Measurements from ENCODE around the gene DCAF4.

The DCAF4 gene

DNA sequence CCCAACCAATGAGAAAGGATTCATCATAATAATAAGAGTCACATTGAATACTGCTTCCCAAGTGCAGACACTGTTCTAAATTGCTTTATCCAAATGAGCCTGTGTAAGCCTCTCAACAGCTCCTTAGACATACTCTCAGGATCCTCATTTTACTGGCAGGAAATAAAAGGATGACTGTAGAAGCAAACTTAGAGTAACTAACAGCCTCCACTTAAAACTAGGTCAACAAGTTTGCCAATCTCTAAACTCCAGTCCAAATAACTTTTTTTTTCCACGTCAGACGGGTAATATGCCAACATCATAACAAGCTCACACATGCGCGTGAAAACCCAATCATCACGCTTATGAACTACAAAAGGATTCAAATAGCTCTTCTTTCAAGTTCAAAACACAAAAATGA is 17.1 kb upstream of the DCAF4 start:
- Histone ChIP-seq H2AFZ (ENCODE audit: low read length, unreplicated experiment) (no peak overlapping the region), H3K4me3 (ENCODE audit: low read depth, low read length) (no peak overlapping the region), H3K36me3 (ENCODE audit: insufficient read depth, low read length) (no peaks in the 10 kb centered on the region), H3K79me2 (ENCODE audit: control insufficient read depth, insufficient read depth, low read length, unreplicated experiment) (no peaks in the 10 kb centered on the region), H3K27me3 (ENCODE audit: insufficient read depth, low read length) (no peaks in the 10 kb centered on the region), H3K4me1 (ENCODE audit: control insufficient read depth, insufficient read depth, low read length, unreplicated experiment) (peaks cover 29% of the 10 kb centered on the region), H3K27ac (ENCODE audit: low read depth, low read length) (no peak overlapping the region)

DNA sequence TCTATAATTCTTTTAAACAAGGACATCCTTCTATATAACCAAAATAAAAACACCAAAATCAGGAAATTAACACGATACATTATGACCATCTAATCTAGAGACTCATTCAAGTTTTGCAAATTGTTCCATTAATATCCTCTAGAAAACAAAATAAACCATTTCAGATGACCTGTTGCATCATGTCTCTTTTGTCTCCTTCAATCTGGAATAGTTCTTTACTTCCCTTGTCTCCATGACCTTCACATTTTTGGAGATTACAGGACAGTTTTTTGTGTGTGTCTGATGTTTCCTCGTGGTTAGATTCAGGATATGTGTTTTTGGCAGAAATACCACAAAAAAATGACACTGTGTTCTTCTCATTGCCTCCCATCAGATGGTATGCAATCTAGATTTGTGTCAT is 12.5 kb upstream of the DCAF4 start:
- Histone ChIP-seq H3K27me3 (ENCODE audit: insufficient read depth, low read length) (peaks cover 7% of the 10 kb centered on the region; the same call in 1 of the 2 replicates), H3K4me1 (ENCODE audit: control insufficient read depth, insufficient read depth, low read length, unreplicated experiment) (peaks cover 7% of the 10 kb centered on the region), H3K4me3 (ENCODE audit: low read depth, low read length) (no peak overlapping the region), H3K27ac (ENCODE audit: low read depth, low read length) (no peak overlapping the region), H3K36me3 (ENCODE audit: insufficient read depth, low read length) (no peaks in the 10 kb centered on the region), H3K79me2 (ENCODE audit: control insufficient read depth, insufficient read depth, low read length, unreplicated experiment) (no peaks in the 10 kb centered on the region), H2AFZ (ENCODE audit: low read length, unreplicated experiment) (no peak overlapping the region)

DNA sequence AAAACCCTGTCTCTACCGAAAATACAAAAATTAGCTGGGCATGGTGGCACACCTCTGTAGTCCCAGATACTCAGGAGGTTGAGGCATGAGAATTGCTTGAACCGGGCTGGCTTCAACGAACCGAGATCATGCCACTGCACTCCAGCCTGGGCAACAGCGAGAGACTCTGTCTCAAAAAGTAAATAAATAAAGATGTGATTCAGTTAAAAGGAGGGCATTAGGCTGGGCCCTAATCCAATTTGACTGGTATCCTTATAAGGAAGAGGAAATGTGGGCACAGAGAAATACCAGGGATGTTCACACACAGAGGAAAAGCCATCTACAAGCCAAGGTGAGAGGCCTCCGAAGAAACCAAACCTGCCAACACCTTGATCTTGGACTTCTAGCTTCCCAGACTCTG is 10.1 kb upstream of the DCAF4 start:
- Histone ChIP-seq H2AFZ (ENCODE audit: low read length, unreplicated experiment) (no peak overlapping the region), H3K79me2 (ENCODE audit: control insufficient read depth, insufficient read depth, low read length, unreplicated experiment) (no peaks in the 10 kb centered on the region), H3K27me3 (ENCODE audit: insufficient read depth, low read length) (peaks cover 10% of the 10 kb centered on the region; the same call in 1 of the 2 replicates), H3K36me3 (ENCODE audit: insufficient read depth, low read length) (no peaks in the 10 kb centered on the region), H3K4me1 (ENCODE audit: control insufficient read depth, insufficient read depth, low read length, unreplicated experiment) (peaks cover 7% of the 10 kb centered on the region), H3K27ac (ENCODE audit: low read depth, low read length) (no peak overlapping the region), H3K4me3 (ENCODE audit: low read depth, low read length) (no peak overlapping the region)

DNA sequence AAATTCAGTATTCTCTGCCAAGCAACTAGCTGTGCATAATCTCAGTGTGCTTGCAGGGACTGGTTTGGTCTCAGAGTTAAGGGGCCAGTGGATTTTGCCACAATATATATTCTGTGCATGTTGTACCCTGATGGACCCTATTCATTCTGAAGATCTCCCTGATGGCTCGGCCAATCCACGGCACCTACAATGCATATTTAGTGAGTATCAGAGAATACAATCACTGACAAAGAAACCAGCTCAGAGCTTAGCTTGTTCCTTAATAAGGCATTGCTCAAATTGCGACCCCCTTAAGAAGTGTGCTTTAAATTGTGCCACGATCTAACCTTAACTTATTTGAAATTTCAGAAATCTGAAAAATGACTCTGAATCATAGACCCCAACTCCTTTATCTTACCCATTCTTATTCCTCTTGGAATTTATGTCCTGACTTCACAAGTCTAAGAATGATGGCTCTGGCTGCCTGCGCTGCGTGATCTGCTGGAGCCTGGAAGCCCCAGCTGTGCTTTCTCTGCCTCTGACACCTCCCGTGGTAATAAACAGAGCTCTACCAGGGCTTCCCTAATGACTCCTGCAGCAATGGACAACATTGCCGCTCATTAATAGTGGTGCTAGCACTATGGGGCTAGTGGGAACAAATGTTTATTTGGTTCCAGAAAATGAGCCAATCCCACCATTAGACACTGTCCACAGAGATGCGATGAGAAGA is 9.0 kb upstream of the DCAF4 start:
- Histone ChIP-seq H3K4me3 (ENCODE audit: low read depth, low read length) (no peak overlapping the region), H3K36me3 (ENCODE audit: insufficient read depth, low read length) (no peaks in the 10 kb centered on the region), H3K79me2 (ENCODE audit: control insufficient read depth, insufficient read depth, low read length, unreplicated experiment) (no peaks in the 10 kb centered on the region), H3K27me3 (ENCODE audit: insufficient read depth, low read length) (peaks cover 10% of the 10 kb centered on the region; the same call in 1 of the 2 replicates), H2AFZ (ENCODE audit: low read length, unreplicated experiment) (no peak overlapping the region), H3K4me1 (ENCODE audit: control insufficient read depth, insufficient read depth, low read length, unreplicated experiment) (peaks cover 7% of the 10 kb centered on the region), H3K27ac (ENCODE audit: low read depth, low read length) (no peak overlapping the region)

DNA sequence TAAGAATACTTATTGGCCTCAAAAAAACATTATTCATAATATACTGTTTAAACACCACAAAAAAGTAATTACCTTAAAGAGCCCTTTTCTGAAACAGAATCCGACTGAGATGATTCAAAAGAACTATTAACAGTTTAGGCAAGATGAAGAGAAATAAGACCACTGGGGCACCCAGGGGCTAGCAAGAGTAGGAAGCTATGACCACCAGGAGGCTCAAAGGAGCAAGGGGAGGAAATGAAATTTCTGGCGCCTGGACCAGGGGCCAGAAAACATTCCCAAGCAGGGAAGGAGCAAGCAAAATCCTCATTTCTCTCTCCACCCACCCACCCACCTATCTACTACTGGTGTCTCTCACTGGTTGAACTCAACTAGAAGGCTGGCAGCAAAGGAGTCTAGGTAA is 6.3 kb upstream of the DCAF4 start:
- Histone ChIP-seq H3K79me2 (ENCODE audit: control insufficient read depth, insufficient read depth, low read length, unreplicated experiment) (no peaks in the 10 kb centered on the region), H3K4me3 (ENCODE audit: low read depth, low read length) (no peak overlapping the region), H3K4me1 (ENCODE audit: control insufficient read depth, insufficient read depth, low read length, unreplicated experiment) (peaks cover 7% of the 10 kb centered on the region), H3K27me3 (ENCODE audit: insufficient read depth, low read length) (peaks cover 10% of the 10 kb centered on the region; the same call in 1 of the 2 replicates), H2AFZ (ENCODE audit: low read length, unreplicated experiment) (no peak overlapping the region), H3K27ac (ENCODE audit: low read depth, low read length) (no peak overlapping the region), H3K36me3 (ENCODE audit: insufficient read depth, low read length) (no peaks in the 10 kb centered on the region)

DNA sequence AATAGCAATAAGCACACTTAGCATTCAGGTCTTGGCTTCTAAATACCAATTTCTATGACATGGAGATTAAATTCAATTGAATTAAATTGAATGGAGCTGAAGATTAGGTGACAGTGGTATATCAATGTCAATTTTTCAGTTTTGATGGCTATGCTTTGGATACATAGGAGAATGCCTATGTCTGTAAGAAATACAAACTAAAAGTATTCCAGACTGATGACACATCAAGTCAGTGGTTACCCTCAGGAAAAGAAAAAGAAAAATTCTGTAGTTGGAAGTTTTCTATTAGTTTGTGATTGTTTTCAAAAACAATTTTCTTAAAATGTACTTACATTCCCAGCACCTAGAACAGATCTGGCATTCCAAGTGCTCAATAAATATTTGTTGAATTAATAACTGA is 4.9 kb upstream of the DCAF4 start:
- H3K27ac ChIP-seq (ENCODE audit: low read depth, low read length) = no peak overlapping the region
- peaks cover 6% of the 10 kb centered on the region for H3K4me1 ChIP-seq (ENCODE audit: control insufficient read depth, insufficient read depth, low read length, unreplicated experiment)
- no peak overlapping the region for H2AFZ ChIP-seq (ENCODE audit: low read length, unreplicated experiment)
- no peak overlapping the region for H3K4me3 ChIP-seq (ENCODE audit: low read depth, low read length)
- peaks cover 10% of the 10 kb centered on the region; the same call in 1 of the 2 replicates for H3K27me3 ChIP-seq (ENCODE audit: insufficient read depth, low read length)
- H3K36me3 ChIP-seq (ENCODE audit: insufficient read depth, low read length) = no peaks in the 10 kb centered on the region
- H3K79me2 ChIP-seq (ENCODE audit: control insufficient read depth, insufficient read depth, low read length, unreplicated experiment) = no peaks in the 10 kb centered on the region

DNA sequence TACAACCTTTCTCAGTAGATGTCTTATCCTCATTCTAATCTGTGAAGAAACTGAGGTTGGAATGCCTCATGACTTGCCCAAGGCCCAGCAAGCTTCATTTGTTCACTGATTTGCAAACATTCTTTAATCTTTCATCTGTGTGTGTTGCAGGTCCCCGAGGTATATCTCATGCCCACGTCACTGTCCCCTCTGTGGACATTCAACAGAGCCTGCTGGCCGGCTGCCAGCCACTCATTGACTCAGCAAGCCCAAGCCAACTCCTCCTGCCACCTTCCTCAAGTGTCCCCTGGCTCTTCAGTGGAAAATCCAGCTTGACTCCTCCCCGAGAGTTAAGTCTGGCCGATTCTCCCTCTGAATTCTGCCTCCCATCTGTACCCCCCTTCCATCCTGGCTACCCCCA is 1.9 kb upstream of the DCAF4 start:
- H2AFZ ChIP-seq (ENCODE audit: low read length, unreplicated experiment) = no peak overlapping the region

DNA sequence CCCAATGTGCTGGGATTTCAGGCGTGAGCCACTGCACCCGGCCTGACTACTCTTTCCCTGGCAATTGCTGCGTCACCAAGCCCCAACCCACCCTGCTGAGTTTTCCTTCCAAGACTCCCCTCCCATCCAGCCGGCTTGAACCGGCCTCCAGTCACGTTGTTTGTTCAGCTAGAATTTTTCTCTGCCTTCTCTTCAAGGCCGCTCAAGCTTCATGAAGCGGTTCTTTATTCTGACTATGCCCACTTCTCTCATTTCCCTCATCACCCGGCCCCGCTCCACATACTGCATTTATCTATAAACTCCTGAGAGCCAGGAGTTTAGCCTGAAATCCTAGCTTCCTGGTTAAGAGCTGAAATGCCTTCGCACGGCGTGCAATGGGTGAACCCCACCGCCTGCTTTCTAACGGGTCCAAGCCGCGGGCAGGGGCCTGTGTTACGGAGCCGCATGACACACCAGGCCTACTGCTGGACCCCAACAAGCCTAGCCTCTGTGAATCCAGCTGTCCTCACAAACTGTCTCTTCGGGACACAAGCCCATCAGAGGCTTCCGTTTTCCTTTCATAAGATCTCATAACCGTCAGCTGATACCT is 999 bp upstream of the DCAF4 start:
- H3K4me3 ChIP-seq (ENCODE audit: low read depth, low read length) = peak overlapping the region; percentile 85
- H3K27me3 ChIP-seq (ENCODE audit: insufficient read depth, low read length) = no peaks in the 10 kb centered on the region
- H3K36me3 ChIP-seq (ENCODE audit: insufficient read depth, low read length) = no peaks in the 10 kb centered on the region
- peaks cover 10% of the 10 kb centered on the region for H3K4me1 ChIP-seq (ENCODE audit: control insufficient read depth, insufficient read depth, low read length, unreplicated experiment)
- no peak overlapping the region for H3K27ac ChIP-seq (ENCODE audit: low read depth, low read length)
- H3K79me2 ChIP-seq (ENCODE audit: control insufficient read depth, insufficient read depth, low read length, unreplicated experiment) = peaks cover 5% of the 10 kb centered on the region
- peak overlapping the region; percentile 98 for H2AFZ ChIP-seq (ENCODE audit: low read length, unreplicated experiment)

More for the DNA sequence above, 1.9 kb upstream of the DCAF4 start:
- Histone ChIP-seq H3K27ac (ENCODE audit: low read depth, low read length) (no peak overlapping the region), H3K4me3 (ENCODE audit: low read depth, low read length) (no peak overlapping the region), H3K4me1 (ENCODE audit: control insufficient read depth, insufficient read depth, low read length, unreplicated experiment) (peaks cover 10% of the 10 kb centered on the region), H3K27me3 (ENCODE audit: insufficient read depth, low read length) (no peaks in the 10 kb centered on the region; the same call in 1 of the 2 replicates), H3K79me2 (ENCODE audit: control insufficient read depth, insufficient read depth, low read length, unreplicated experiment) (peaks cover 5% of the 10 kb centered on the region), H3K36me3 (ENCODE audit: insufficient read depth, low read length) (no peaks in the 10 kb centered on the region)

DNA sequence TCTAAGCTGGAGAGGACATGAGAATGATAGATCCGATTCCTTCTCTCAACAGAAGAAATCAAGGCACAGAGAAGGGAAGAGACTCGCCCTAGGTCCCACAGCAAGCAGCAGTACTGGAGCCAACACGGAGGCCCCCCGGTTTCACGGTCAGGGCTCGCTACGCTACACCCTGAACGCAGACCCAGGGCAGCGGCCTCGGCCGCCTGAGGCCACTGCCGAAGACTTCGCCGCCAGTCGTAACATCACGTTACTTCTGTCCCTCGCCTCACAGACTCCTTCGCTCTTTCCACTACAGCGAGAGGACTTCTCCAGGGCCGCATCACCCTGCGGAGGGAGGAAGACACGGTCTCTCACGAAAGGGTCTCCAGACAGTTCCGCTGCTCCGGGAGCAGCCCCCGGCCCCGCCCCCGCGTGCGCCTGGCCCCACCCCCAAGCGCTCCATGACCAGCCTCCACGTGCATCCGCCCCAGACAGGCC is 411 bp upstream of the DCAF4 start:
- Histone ChIP-seq H3K4me3 (ENCODE audit: low read depth, low read length) (peak overlapping the region; percentile 85), H3K27ac (ENCODE audit: low read depth, low read length) (no peak overlapping the region), H2AFZ (ENCODE audit: low read length, unreplicated experiment) (peak overlapping the region; percentile 98)

DNA sequence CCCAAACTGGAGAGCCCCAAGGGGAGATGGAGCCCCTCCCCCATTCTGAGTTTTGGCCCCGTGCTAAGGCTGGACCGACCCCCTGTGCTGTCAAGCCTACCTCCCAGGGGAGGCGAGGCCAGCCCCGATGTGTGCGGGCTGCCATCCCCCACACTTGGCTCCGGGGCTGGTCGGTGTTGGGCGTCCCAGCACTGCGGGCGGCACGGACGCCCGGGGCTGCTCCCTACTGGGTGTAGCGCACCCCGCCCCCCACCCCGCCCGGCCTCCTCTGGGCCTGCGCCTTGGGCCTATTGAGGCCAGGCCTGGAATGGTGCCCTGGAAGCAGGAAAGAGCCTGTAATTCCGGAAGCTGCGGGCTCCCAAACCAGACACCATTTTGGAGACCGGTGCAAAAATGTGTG is 2.6 kb downstream of the DCAF4 start:
- peaks cover 10% of the 10 kb centered on the region for H3K4me1 ChIP-seq (ENCODE audit: control insufficient read depth, insufficient read depth, low read length, unreplicated experiment)
- H3K27me3 ChIP-seq (ENCODE audit: insufficient read depth, low read length) = no peaks in the 10 kb centered on the region
- H2AFZ ChIP-seq (ENCODE audit: low read length, unreplicated experiment) = no peak overlapping the region
- no peak overlapping the region for H3K27ac ChIP-seq (ENCODE audit: low read depth, low read length)
- no peaks in the 10 kb centered on the region for H3K36me3 ChIP-seq (ENCODE audit: insufficient read depth, low read length)
- peaks cover 10% of the 10 kb centered on the region for H3K79me2 ChIP-seq (ENCODE audit: control insufficient read depth, insufficient read depth, low read length, unreplicated experiment)
- no peak overlapping the region for H3K4me3 ChIP-seq (ENCODE audit: low read depth, low read length)

More for the DNA sequence above, 411 bp upstream of the DCAF4 start:
- Histone ChIP-seq H3K27me3 (ENCODE audit: insufficient read depth, low read length) (no peaks in the 10 kb centered on the region), H3K36me3 (ENCODE audit: insufficient read depth, low read length) (no peaks in the 10 kb centered on the region), H3K4me1 (ENCODE audit: control insufficient read depth, insufficient read depth, low read length, unreplicated experiment) (peaks cover 10% of the 10 kb centered on the region), H3K79me2 (ENCODE audit: control insufficient read depth, insufficient read depth, low read length, unreplicated experiment) (peaks cover 5% of the 10 kb centered on the region)

Measured in ACC112 (cell line).